CD14-positive monocyte (primary cell): ENCODE results near the gene IGSF8. TPM values are rescaled to one million over a fixed set of nuclear protein-coding genes. Genes with fewer than 3 reads are reported as not detected.

Experiments
- DNase-seq, 3 donors: peaks; one replicate each; pipeline ENCODE4 v3.0.0-alpha.2; 2011 to 2022
- H2AFZ ChIP-seq: 2 replicates; pipeline ENCODE4 v1.6.0; 2012; ENCODE audit warnings: mild to moderate bottlenecking, low read depth, low read length, inconsistent platforms; ENCODE audit not compliant: insufficient read depth, poor library complexity, severe bottlenecking
- H3K27ac ChIP-seq, 2 donors: 1 replicate in 1 of 2; 2 replicates in 1 of 2; pipeline ENCODE4 v1.5.1; 2012 to 2013; ENCODE audit warnings: low read length in 2 of 2, control low read depth in 1 of 2, inconsistent platforms in 1 of 2, low read depth in 1 of 2, mild to moderate bottlenecking in 1 of 2
- H3K27me3 ChIP-seq, 2 donors: one replicate each; pipeline versions ENCODE4 v1.6.0 to v1.6.1; 2011 to 2013; ENCODE audit warnings: low read length in 2 of 2; ENCODE audit not compliant: control insufficient read depth in 2 of 2, insufficient read depth in 2 of 2
- H3K36me3 ChIP-seq, 2 donors: replicated peaks in 1 of 2; 1 replicate in 1 of 2; 2 replicates in 1 of 2; pipeline versions ENCODE4 v1.5.1 to v1.6.1; 2012 to 2013; ENCODE audit warnings: low read length in 2 of 2, control low read depth in 1 of 2, inconsistent platforms in 1 of 2, mild to moderate bottlenecking in 1 of 2; ENCODE audit not compliant: insufficient read depth in 2 of 2, control insufficient read depth in 1 of 2
- H3K4me1 ChIP-seq, 2 donors: 1 replicate in 1 of 2; 2 replicates in 1 of 2; pipeline versions ENCODE4 v1.5.1 to v1.6.1; 2012 to 2013; ENCODE audit warnings: low read length in 2 of 2, control low read depth in 1 of 2, inconsistent platforms in 1 of 2, mild to moderate bottlenecking in 1 of 2, moderate library complexity in 1 of 2; ENCODE audit not compliant: insufficient read depth in 2 of 2, control insufficient read depth in 1 of 2
- H3K4me2 ChIP-seq: replicated peaks from 2 replicates; pipeline ENCODE3; 2012; ENCODE audit warnings: low read length, moderate library complexity, mild to moderate bottlenecking; ENCODE audit not compliant: poor library complexity, severe bottlenecking; ENCODE audit errors: extremely low read depth
- H3K4me3 ChIP-seq, 3 experiments: fragments of 200-600 bp in 1 of 3; sonication (generic) in 1 of 3; replicated peaks in 1 of 3; 1 replicate in 2 of 3; 2 replicates in 1 of 3; pipeline ENCODE4 v1.5.1; 2011 to 2013; ENCODE audit warnings: low read length in 3 of 3, mild to moderate bottlenecking in 3 of 3, control low read depth in 2 of 3, low read depth in 2 of 3, inconsistent platforms in 1 of 3, moderate library complexity in 1 of 3
- H3K79me2 ChIP-seq: 2 replicates; pipeline ENCODE4 v1.6.0; 2012; ENCODE audit warnings: mild to moderate bottlenecking, control low read depth, inconsistent platforms, low read length, moderate library complexity; ENCODE audit not compliant: insufficient read depth
- H3K9ac ChIP-seq: 2 replicates; pipeline ENCODE4 v1.6.0; 2017; ENCODE audit warnings: low read length, mild to moderate bottlenecking; ENCODE audit not compliant: insufficient read depth, poor library complexity, severe bottlenecking
- H3K9me3 ChIP-seq, 2 donors: replicated peaks in 1 of 2; 1 replicate in 1 of 2; 2 replicates in 1 of 2; pipeline versions ENCODE4 v1.5.1 to v1.6.1; 2012 to 2013; ENCODE audit warnings: low read length in 2 of 2, control low read depth in 1 of 2; ENCODE audit not compliant: control insufficient read depth in 1 of 2, insufficient read depth in 1 of 2
- H4K20me1 ChIP-seq: 2 replicates; pipeline ENCODE4 v1.6.0; 2012; ENCODE audit warnings: mild to moderate bottlenecking, low read length, control low read depth, moderate library complexity; ENCODE audit not compliant: insufficient read depth
- H3K27ac Mint-ChIP-seq, 7 donors: one replicate each; pipeline ENCODE4 v1.8.0; 2020; ENCODE audit warnings: mild to moderate bottlenecking in 7 of 7, mixed read lengths in 7 of 7, moderate library complexity in 6 of 7, inconsistent platforms in 2 of 7
- H3K27me3 Mint-ChIP-seq, 3 donors: one replicate each; pipeline ENCODE4 v1.8.0; 2021 to 2022; ENCODE audit warnings: low read depth in 3 of 3, mild to moderate bottlenecking in 3 of 3, mixed read lengths in 3 of 3, moderate library complexity in 3 of 3, inconsistent platforms in 1 of 3
- H3K36me3 Mint-ChIP-seq, 2 donors: one replicate each; pipeline ENCODE4 v1.8.0; 2020; ENCODE audit warnings: mixed read lengths in 2 of 2, inconsistent platforms in 1 of 2, mild to moderate bottlenecking in 1 of 2
- H3K4me1 Mint-ChIP-seq: one replicate; pipeline ENCODE4 v1.8.0; 2020; ENCODE audit warnings: mild to moderate bottlenecking, mixed read lengths
- H3K4me3 Mint-ChIP-seq, 2 donors: one replicate each; pipeline ENCODE4 v1.8.0; 2020; ENCODE audit warnings: mild to moderate bottlenecking in 2 of 2, mixed read lengths in 2 of 2, moderate library complexity in 1 of 2
- H3K9me3 Mint-ChIP-seq, 7 donors: one replicate each; pipeline ENCODE4 v1.8.0; 2020 to 2022; ENCODE audit warnings: mixed read lengths in 7 of 7, mild to moderate bottlenecking in 6 of 7, moderate library complexity in 6 of 7, inconsistent platforms in 2 of 7
- WGBS: methylation state at CpG from one replicate; pipeline ENCODE4 v1.1.5; 2013; ENCODE audit warnings: missing lambda C conversion rate; ENCODE audit not compliant: insufficient coverage; 5-methylcytosine and 5-hydroxymethylcytosine counted together
- intact Hi-C, 2 donors: fragments of 100-400 bp; cut with micrococcal nuclease; formaldehyde crosslinking; loops; one replicate each; pipeline versions ENCODE4 v1.15.0 to v1.15.1; 2023
- polyA plus RNA-seq, 3 donors: library from polyadenylated mRNA; depleted of rRNA in 1 of 3; unstranded in 2 of 3; stranded (reverse) in 1 of 3; fragments of 300-500 nt in 2 of 3; fragments of >200 nt in 1 of 3; fragmentation: Illumina TruSeq in 2 of 3; gene quantifications; 1 replicate in 2 of 3; 2 replicates in 1 of 3; pipeline ENCODE4 v1.2.3, GENCODE V29; 2012 to 2021
- TF ChIP-seq, protein P1 (sequence below): fragments of 200-600 bp; IDR thresholded peaks from one replicate; pipeline ENCODE4 v1.8.0; 2022; ENCODE audit warnings: antibody characterized with exemption, mild to moderate bottlenecking

Gene IGSF8
- polyA plus RNA-seq, 3 donors: 9.6 to 23.9 (median 10.8) TPM

DNA sequence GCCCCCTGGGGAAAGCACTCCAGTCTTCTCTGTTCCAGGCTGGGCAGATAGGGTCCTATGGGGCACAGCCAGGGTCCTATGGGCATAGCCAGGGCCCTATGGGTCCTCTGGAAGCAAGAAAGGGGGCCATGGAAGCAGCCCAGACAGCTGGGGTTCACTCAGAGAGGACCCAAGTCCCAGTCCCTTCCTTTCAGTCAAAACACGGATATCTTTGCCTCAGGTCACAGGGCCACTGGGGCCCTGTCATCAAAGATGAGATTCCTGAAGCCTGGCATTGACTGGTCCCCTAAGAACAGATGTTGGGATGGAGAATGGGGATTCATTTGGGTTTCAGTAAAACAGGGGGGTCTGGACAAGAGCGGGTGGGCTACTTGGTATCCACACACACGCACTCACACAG is 8.5 kb downstream of the IGSF8 start:
- TF ChIP-seq, protein P1, sequence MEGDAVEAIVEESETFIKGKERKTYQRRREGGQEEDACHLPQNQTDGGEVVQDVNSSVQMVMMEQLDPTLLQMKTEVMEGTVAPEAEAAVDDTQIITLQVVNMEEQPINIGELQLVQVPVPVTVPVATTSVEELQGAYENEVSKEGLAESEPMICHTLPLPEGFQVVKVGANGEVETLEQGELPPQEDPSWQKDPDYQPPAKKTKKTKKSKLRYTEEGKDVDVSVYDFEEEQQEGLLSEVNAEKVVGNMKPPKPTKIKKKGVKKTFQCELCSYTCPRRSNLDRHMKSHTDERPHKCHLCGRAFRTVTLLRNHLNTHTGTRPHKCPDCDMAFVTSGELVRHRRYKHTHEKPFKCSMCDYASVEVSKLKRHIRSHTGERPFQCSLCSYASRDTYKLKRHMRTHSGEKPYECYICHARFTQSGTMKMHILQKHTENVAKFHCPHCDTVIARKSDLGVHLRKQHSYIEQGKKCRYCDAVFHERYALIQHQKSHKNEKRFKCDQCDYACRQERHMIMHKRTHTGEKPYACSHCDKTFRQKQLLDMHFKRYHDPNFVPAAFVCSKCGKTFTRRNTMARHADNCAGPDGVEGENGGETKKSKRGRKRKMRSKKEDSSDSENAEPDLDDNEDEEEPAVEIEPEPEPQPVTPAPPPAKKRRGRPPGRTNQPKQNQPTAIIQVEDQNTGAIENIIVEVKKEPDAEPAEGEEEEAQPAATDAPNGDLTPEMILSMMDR: no peak
- H3K9me3 ChIP-seq: no peaks in the 10 kb centered on the region
- peaks cover 25 to 28% of the 10 kb centered on the region in 2 donors for H3K36me3 Mint-ChIP-seq
- peaks cover 2% of the 10 kb centered on the region for H3K4me1 Mint-ChIP-seq
- H3K4me3 Mint-ChIP-seq: no peak overlapping the region
- peaks cover 1 to 16% (median 10%) of the 10 kb centered on the region in 3 donors for H3K27me3 Mint-ChIP-seq
- H3K9ac ChIP-seq: no peak overlapping the region
- H4K20me1 ChIP-seq: peaks cover 6% of the 10 kb centered on the region
- H3K9me3 Mint-ChIP-seq: peaks cover 0 to 3% (median 0%) of the 10 kb centered on the region in 7 donors
- H3K4me1 ChIP-seq: no peaks in the 10 kb centered on the region
- peaks cover 0 to 2% of the 10 kb centered on the region in 2 donors for H3K27me3 ChIP-seq
- no peaks in the 10 kb centered on the region for H3K79me2 ChIP-seq
- no peak overlapping the region for H3K4me2 ChIP-seq
- 89% methylated on average over 2 of the region's 3 CpGs for whole genome bisulfite sequencing
- no peak for DNase-seq
- no peak overlapping the region for H3K4me3 ChIP-seq
- H3K36me3 ChIP-seq: peaks cover 14 to 47% of the 10 kb centered on the region in 2 donors
- H2AFZ ChIP-seq: no peak overlapping the region
- no peak overlapping the region for H3K27ac ChIP-seq
- intact Hi-C loops: loop anchor here (5.0 to 10.0 kb wide), 5 partner anchors 153 to 305 kb away; partner anchors contain the start of gene DUSP23 (in 1 of the 2)
- H3K27ac Mint-ChIP-seq: no peak overlapping the region

DNA sequence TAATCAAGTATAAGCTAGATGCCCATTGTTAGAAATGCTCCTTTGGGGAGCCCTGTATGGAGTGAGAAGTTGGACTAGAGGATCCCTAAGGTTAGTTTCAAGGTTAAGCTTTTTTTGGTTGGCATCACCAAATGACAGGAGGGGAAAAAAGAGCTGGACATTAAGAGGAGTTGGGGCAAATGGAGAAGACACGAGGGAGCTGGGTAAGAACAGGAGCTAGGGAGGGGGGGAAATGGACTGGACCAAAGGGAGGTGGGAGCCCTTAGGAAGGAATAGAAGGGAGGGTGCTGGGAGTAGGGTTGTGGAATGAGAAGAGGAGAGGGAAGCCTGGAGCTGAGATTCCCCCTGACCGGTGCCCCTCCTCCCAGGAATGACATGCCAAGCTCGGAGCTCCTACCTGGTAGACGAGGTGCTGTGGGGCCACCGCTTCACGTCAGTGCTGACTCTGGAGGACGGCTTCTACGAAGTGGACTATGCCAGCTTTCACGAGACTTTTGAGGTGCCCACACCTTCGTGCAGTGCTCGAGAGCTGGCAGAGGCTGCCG is 11.2 kb downstream of the IGSF8 start:
- TF ChIP-seq, protein P1: no peak
- H3K36me3 ChIP-seq: peaks cover 10 to 22% of the 10 kb centered on the region in 2 donors
- H2AFZ ChIP-seq: no peak overlapping the region
- H3K4me3 Mint-ChIP-seq: no peak overlapping the region
- intact Hi-C loops: loop anchor here in 1 of 2 donors (5.0 kb wide), 3 partner anchors 150 to 205 kb away; no protein-coding TSS in a partner anchor
- no peaks in the 10 kb centered on the region for H3K79me2 ChIP-seq
- DNase-seq: no peak
- H3K4me1 ChIP-seq: peaks cover 3 to 11% of the 10 kb centered on the region in 2 donors
- H3K27ac Mint-ChIP-seq: no peak overlapping the region
- H3K27ac ChIP-seq: no peak overlapping the region
- H3K9me3 Mint-ChIP-seq: peaks cover 0 to 9% (median 0%) of the 10 kb centered on the region in 7 donors
- no peak overlapping the region for H3K9ac ChIP-seq
- peaks cover 21 to 36% (median 34%) of the 10 kb centered on the region in 3 donors for H3K27me3 Mint-ChIP-seq
- peaks cover 8% of the 10 kb centered on the region for H3K4me1 Mint-ChIP-seq
- H3K36me3 Mint-ChIP-seq: peaks cover 12 to 27% of the 10 kb centered on the region in 2 donors
- H3K4me3 ChIP-seq: no peak overlapping the region
- no peaks in the 10 kb centered on the region for H4K20me1 ChIP-seq
- 97% methylated on average over 9 of the region's 12 CpGs for WGBS
- H3K9me3 ChIP-seq: no peaks in the 10 kb centered on the region
- H3K4me2 ChIP-seq: no peak overlapping the region
- H3K27me3 ChIP-seq: peaks cover 14 to 28% of the 10 kb centered on the region in 2 donors
